ENCODE results near the gene FURIN.

DNA sequence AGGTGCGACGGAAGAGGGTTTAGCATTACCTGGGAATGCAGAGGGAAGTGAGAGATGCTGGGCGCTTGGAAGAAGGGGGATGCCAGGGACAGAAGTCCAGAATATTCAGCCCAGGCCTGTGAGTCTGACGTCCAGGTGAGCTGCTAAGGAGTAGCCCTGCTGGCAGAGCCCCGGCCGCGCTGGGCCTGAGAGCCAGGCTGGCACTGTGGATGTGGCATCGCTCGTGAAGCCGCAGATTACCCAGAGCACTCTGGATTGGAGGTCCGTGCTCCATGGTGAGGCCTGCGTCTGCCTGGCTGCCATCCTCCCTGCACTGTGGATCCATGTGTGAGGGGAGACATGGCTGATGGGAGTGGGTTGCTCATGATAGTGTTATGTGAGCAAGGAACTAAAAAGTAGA, 49.2 kb downstream of the FURIN start:
- TF ChIP-seq, protein P1, sequence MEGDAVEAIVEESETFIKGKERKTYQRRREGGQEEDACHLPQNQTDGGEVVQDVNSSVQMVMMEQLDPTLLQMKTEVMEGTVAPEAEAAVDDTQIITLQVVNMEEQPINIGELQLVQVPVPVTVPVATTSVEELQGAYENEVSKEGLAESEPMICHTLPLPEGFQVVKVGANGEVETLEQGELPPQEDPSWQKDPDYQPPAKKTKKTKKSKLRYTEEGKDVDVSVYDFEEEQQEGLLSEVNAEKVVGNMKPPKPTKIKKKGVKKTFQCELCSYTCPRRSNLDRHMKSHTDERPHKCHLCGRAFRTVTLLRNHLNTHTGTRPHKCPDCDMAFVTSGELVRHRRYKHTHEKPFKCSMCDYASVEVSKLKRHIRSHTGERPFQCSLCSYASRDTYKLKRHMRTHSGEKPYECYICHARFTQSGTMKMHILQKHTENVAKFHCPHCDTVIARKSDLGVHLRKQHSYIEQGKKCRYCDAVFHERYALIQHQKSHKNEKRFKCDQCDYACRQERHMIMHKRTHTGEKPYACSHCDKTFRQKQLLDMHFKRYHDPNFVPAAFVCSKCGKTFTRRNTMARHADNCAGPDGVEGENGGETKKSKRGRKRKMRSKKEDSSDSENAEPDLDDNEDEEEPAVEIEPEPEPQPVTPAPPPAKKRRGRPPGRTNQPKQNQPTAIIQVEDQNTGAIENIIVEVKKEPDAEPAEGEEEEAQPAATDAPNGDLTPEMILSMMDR (IDR thresholded peaks at IDR 0.05; ENCODE audit: low read depth, low read length, poor library complexity, severe bottlenecking), result no peak
- no peak for TF ChIP-seq EZH2phosphoT487 (IDR thresholded peaks at IDR 0.05; ENCODE audit: borderline replicate concordance, low read length)

All from DOHH2 (cell line).